GM19193 (cell line): ENCODE results near the gene OR2A7.
"Not testable (repeated sequence)": the region's sequence is repeated elsewhere in the genome, so short reads cannot be mapped to it uniquely, and the experiment has no call there.

ENCODE experiments used
- POLR2A ChIP-seq: IDR thresholded peaks from 4 replicates; pipeline ENCODE4 v1.6.1; 2011; ENCODE audit not compliant: insufficient read depth, insufficient read length; ENCODE audit errors: extremely low read depth

OR2A7 gene

GRCh38 chr7:144264692-144265091, at the start of gene OR2A7:
TSS of gene OR2A7 (minus strand) at chr7:144264792. CDS start at chr7:144259628, 5,164 bp downstream.
- not testable (repeated sequence) for TF ChIP-seq POLR2A

- not testable (repeated sequence) for TF ChIP-seq POLR2A
These were observed 47.4 kb upstream of the OR2A7 start, which contains the start of gene OR2A1 for GRCh38 chr7:144311872-144312469. TSS of gene OR2A1 (plus strand) at chr7:144312419. CDS start at chr7:144318125, 5,706 bp downstream.

- TF ChIP-seq POLR2A: not testable (repeated sequence)
These were observed 4.6 kb upstream of the OR2A7 start, which contains the start of gene CTAGE8 for GRCh38 chr7:144269188-144269587. TSS of gene CTAGE8 (minus strand) at chr7:144269288. CDS start at chr7:144269250, 38 bp downstream.

- no peak for TF ChIP-seq POLR2A
These were observed 8.5 kb downstream of the OR2A7 start for GRCh38 chr7:144256112-144256511.

- no peak for TF ChIP-seq POLR2A
These were observed 9.1 kb downstream of the OR2A7 start for GRCh38 chr7:144255471-144255897.

- TF ChIP-seq POLR2A: not testable (repeated sequence)
These were observed 25.2 kb downstream of the OR2A7 start, which contains the start of gene OR2A42 for GRCh38 chr7:144239365-144239764. TSS of gene OR2A42 (minus strand) at chr7:144239605. CDS start at chr7:144232843, 6,762 bp downstream.
